HEK293 (cell line): ENCODE data around the gene FBXL13.

Experiments
- CTCF ChIA-PET: fragments of 350-600 bp; formaldehyde crosslinking; extraction: SDS; loops from one replicate; lab custom pipeline; 2021; ENCODE audit warnings: antibody characterized with exemption; lab: Yijun Ruan, JAX
- POLR2A ChIA-PET: fragments of 300-600 bp; formaldehyde crosslinking; extraction: SDS; loops from one replicate; lab custom pipeline; 2020; ENCODE audit warnings: antibody characterized with exemption, inconsistent platforms; lab: Yijun Ruan, JAX
- H3K27ac ChIP-seq: fragments of 200-500 bp; sonication (Bioruptor generic); 2 replicates; pipeline ENCODE4 v1.5.1; 2014; ENCODE audit warnings: low read depth, low read length, control low read depth, inconsistent platforms; ENCODE audit errors: extremely low read depth
- H3K36me3 ChIP-seq, 2 experiments: fragments of 200-500 bp in 1 of 2; sonication (Bioruptor generic) in 1 of 2; 1 replicate in 1 of 2; 2 replicates in 1 of 2; pipeline ENCODE4 v1.5.1; 2014 to 2017; ENCODE audit warnings: inconsistent platforms in 2 of 2, low read length in 2 of 2; ENCODE audit not compliant: control insufficient read depth in 2 of 2, insufficient read depth in 1 of 2
- H3K4me1 ChIP-seq: fragments of 200-500 bp; sonication (Bioruptor generic); 2 replicates; pipeline ENCODE4 v1.5.1; 2014; ENCODE audit warnings: mild to moderate bottlenecking, low read length, inconsistent platforms; ENCODE audit not compliant: control insufficient read depth, insufficient read depth
- H3K4me3 ChIP-seq: 2 replicates; pipeline ENCODE4 v1.5.1; 2011; ENCODE audit warnings: low read depth, mild to moderate bottlenecking, control low read depth, low read length, moderate library complexity
- H3K9me3 ChIP-seq: fragments of 200-500 bp; sonication (Bioruptor generic); 2 replicates; pipeline ENCODE4 v1.5.1; 2014; ENCODE audit warnings: low read depth, low read length, inconsistent platforms; ENCODE audit not compliant: control insufficient read depth, insufficient read depth
- EGR2 ChIP-seq: fragments of 450-650 bp; formaldehyde crosslinking; IDR thresholded peaks from 2 replicates; pipeline ENCODE4 v1.5.1; 2016; ENCODE audit warnings: low read depth, missing biosample characterization, missing genetic modification characterization
- KLF17 ChIP-seq: fragments of 450-650 bp; formaldehyde crosslinking; IDR thresholded peaks from 2 replicates; pipeline ENCODE4 v1.5.1; 2016; ENCODE audit warnings: missing biosample characterization, missing genetic modification characterization
- PRDM1 ChIP-seq: fragments of 450-650 bp; formaldehyde crosslinking; IDR thresholded peaks from 2 replicates; pipeline ENCODE4; 2016; ENCODE audit warnings: missing biosample characterization, missing genetic modification characterization
- REST ChIP-seq: fragments of 450-650 bp; formaldehyde crosslinking; IDR thresholded peaks from 2 replicates; pipeline ENCODE4 v1.5.1; 2016; ENCODE audit warnings: missing biosample characterization, missing genetic modification characterization
- ZNF138 ChIP-seq: fragments of 450-650 bp; formaldehyde crosslinking; IDR thresholded peaks from 2 replicates; pipeline ENCODE4 v1.5.1; 2016; ENCODE audit warnings: missing biosample characterization, missing genetic modification characterization, borderline replicate concordance
- ZNF19 ChIP-seq: fragments of 450-650 bp; formaldehyde crosslinking; IDR thresholded peaks from 2 replicates; pipeline ENCODE4; 2016; ENCODE audit warnings: missing biosample characterization, missing genetic modification characterization, low read depth
- ZNF2 ChIP-seq: fragments of 450-650 bp; formaldehyde crosslinking; IDR thresholded peaks from 2 replicates; pipeline ENCODE4 v1.5.1; 2016; ENCODE audit warnings: missing biosample characterization, missing genetic modification characterization
- ZNF404 ChIP-seq: fragments of 450-650 bp; formaldehyde crosslinking; IDR thresholded peaks from 2 replicates; pipeline ENCODE4 v1.5.1; 2017; ENCODE audit warnings: missing biosample characterization, missing genetic modification characterization
- ZNF555 ChIP-seq: fragments of 450-650 bp; formaldehyde crosslinking; conservative IDR thresholded peaks from 2 replicates; pipeline ENCODE4 v1.5.1; 2017; ENCODE audit warnings: missing biosample characterization, mild to moderate bottlenecking, missing genetic modification characterization, inconsistent platforms
- ZNF580 ChIP-seq: fragments of 450-650 bp; formaldehyde crosslinking; IDR thresholded peaks from 2 replicates; pipeline ENCODE4 v1.5.1; 2016; ENCODE audit warnings: missing biosample characterization, missing genetic modification characterization
- ZNF660 ChIP-seq: fragments of 450-650 bp; IDR thresholded peaks from 2 replicates; pipeline ENCODE4 v1.5.1; 2018; ENCODE audit warnings: missing biosample characterization, mild to moderate bottlenecking, missing genetic modification characterization
- ZNF704 ChIP-seq: fragments of 450-650 bp; formaldehyde crosslinking; IDR thresholded peaks from 2 replicates; pipeline ENCODE4 v1.5.1; 2016; ENCODE audit warnings: missing biosample characterization, missing genetic modification characterization
- TF ChIP-seq, protein P1 (sequence below): fragments of 450-650 bp; formaldehyde crosslinking; IDR thresholded peaks from 2 replicates; pipeline ENCODE4 v1.5.1; 2016; ENCODE audit warnings: missing biosample characterization, missing genetic modification characterization

FBXL13 gene

DNA sequence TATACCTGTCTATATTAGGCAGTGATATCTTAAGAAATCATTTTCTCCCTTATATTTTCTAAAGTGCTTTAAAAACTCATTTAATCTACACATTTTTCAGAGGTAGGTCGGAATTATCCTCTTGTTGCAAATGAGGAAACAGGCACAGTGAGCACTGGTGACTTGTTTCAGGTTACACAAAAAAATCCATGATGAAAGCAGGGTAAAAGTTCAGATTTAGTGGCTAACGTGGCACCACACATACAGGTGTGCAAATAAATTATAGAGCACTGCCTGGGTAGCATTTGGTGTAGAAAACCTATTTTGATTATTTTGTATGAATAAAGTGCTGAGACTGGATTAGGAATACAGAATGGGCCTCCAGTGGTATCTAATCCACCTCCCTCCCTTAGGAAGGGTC, 26.9 kb upstream of the FBXL13 start:
- CTCF ChIA-PET: interaction anchor here (0.6 kb wide), 1 partner anchor 42 kb away, joined by 3 read pairs; no protein-coding TSS in a partner anchor
- Histone ChIP-seq H3K36me3 (peaks cover 9 to 25% of the 10 kb centered on the region in 2 experiments), H3K9me3 (no peaks in the 10 kb centered on the region), H3K4me1 (0 out of 2 replicates have a peak, but pooled peaks cover 2% of the 10 kb centered on the region), H3K4me3 (no peak overlapping the region), H3K27ac (no peak overlapping the region)
- POLR2A ChIA-PET: no interaction called here
- TF ChIP-seq ZNF19 (tag by site-specific recombination) (no peak), REST (tag by site-specific recombination) (no peak), ZNF2 (tag by site-specific recombination) (no peak), EGR2 (tag by site-specific recombination) (no peak), ZNF704 (tag by site-specific recombination) (no peak), ZNF138 (tag by site-specific recombination) (no peak), PRDM1 (tag by site-specific recombination) (no peak)

DNA sequence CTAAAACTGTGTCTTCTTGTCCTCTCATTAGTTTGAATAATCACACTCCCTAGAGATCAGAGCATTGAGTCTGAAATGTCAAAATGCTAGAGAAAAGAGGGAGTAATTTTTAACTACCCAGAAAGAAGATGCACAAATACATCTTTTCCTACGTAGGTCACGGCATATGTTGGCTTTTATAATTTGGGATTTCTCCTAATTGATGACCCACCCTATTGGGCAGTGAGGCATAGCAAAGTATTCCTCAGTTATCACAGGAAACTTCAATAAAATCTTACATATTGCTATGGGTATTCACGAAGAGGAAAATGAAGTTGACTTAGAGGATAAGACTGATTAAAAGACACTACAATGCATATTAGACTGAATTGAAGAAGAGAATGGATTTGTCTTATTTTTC, 25.8 kb upstream of the FBXL13 start:
- H3K36me3 ChIP-seq: peaks cover 12 to 26% of the 10 kb centered on the region in 2 experiments

GRCh38 chr7:103097041-103097440, 22.4 kb upstream of the FBXL13 start:
- ChIA-PET POLR2A (no interaction called here), CTCF (no interaction called here)
- Histone ChIP-seq H3K4me3 (no peak overlapping the region), H3K9me3 (no peaks in the 10 kb centered on the region), H3K27ac (no peak overlapping the region), H3K4me1 (no peaks in the 10 kb centered on the region), H3K36me3 (peaks cover 6 to 29% of the 10 kb centered on the region in 2 experiments)
- TF ChIP-seq, protein P1, sequence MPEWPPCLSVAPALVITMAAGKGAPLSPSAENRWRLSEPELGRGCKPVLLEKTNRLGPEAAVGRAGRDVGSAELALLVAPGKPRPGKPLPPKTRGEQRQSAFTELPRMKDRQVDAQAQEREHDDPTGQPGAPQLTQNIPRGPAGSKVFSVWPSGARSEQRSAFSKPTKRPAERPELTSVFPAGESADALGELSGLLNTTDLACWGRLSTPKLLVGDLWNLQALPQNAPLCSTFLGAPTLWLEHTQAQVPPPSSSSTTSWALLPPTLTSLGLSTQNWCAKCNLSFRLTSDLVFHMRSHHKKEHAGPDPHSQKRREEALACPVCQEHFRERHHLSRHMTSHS: no peak
- TF ChIP-seq ZNF404 (tag by site-specific recombination): no peak
- no peak for TF ChIP-seq ZNF580
- TF ChIP-seq KLF17 (tag by site-specific recombination): no peak

More for the DNA sequence above, 25.8 kb upstream of the FBXL13 start:
- ChIA-PET CTCF (no interaction called here), POLR2A (no interaction called here)
- Histone ChIP-seq H3K27ac (no peak overlapping the region), H3K9me3 (no peaks in the 10 kb centered on the region), H3K4me3 (no peak overlapping the region), H3K4me1 (no peaks in the 10 kb centered on the region)
- TF ChIP-seq ZNF660 (tag by site-specific recombination) (peak; percentile 100), ZNF555 (no peak)
